HEK293 (cell line): ENCODE data around the gene NR1H2.

Source experiments
- CTCF ChIA-PET: fragments of 350-600 bp; formaldehyde crosslinking; extraction: SDS; loops from one replicate; lab custom pipeline; 2021; ENCODE audit warnings: antibody characterized with exemption; lab: Yijun Ruan, JAX
- POLR2A ChIA-PET: fragments of 300-600 bp; formaldehyde crosslinking; extraction: SDS; loops from one replicate; lab custom pipeline; 2020; ENCODE audit warnings: antibody characterized with exemption, inconsistent platforms; lab: Yijun Ruan, JAX
- H3K27ac ChIP-seq: fragments of 200-500 bp; sonication (Bioruptor generic); 2 replicates; pipeline ENCODE4 v1.5.1; 2014; ENCODE audit warnings: low read depth, low read length, control low read depth, inconsistent platforms; ENCODE audit errors: extremely low read depth
- H3K36me3 ChIP-seq, 2 experiments: fragments of 200-500 bp in 1 of 2; sonication (Bioruptor generic) in 1 of 2; 1 replicate in 1 of 2; 2 replicates in 1 of 2; pipeline ENCODE4 v1.5.1; 2014 to 2017; ENCODE audit warnings: inconsistent platforms in 2 of 2, low read length in 2 of 2; ENCODE audit not compliant: control insufficient read depth in 2 of 2, insufficient read depth in 1 of 2
- H3K4me1 ChIP-seq: fragments of 200-500 bp; sonication (Bioruptor generic); 2 replicates; pipeline ENCODE4 v1.5.1; 2014; ENCODE audit warnings: mild to moderate bottlenecking, low read length, inconsistent platforms; ENCODE audit not compliant: control insufficient read depth, insufficient read depth
- H3K4me3 ChIP-seq: 2 replicates; pipeline ENCODE4 v1.5.1; 2011; ENCODE audit warnings: low read depth, mild to moderate bottlenecking, control low read depth, low read length, moderate library complexity
- H3K9me3 ChIP-seq: fragments of 200-500 bp; sonication (Bioruptor generic); 2 replicates; pipeline ENCODE4 v1.5.1; 2014; ENCODE audit warnings: low read depth, low read length, inconsistent platforms; ENCODE audit not compliant: control insufficient read depth, insufficient read depth
- BCL11B ChIP-seq: fragments of 450-650 bp; formaldehyde crosslinking; IDR thresholded peaks from 2 replicates; pipeline ENCODE4 v1.5.1; 2016; ENCODE audit warnings: low read depth, missing biosample characterization, missing genetic modification characterization
- GLI4 ChIP-seq: fragments of 450-650 bp; formaldehyde crosslinking; IDR thresholded peaks from 2 replicates; pipeline ENCODE4 v1.5.1; 2016; ENCODE audit warnings: missing biosample characterization, missing genetic modification characterization
- GLIS1 ChIP-seq: fragments of 450-650 bp; formaldehyde crosslinking; IDR thresholded peaks from 2 replicates; pipeline ENCODE4 v1.5.1; 2016; ENCODE audit warnings: missing biosample characterization, missing genetic modification characterization
- GLIS2 ChIP-seq: fragments of 450-650 bp; formaldehyde crosslinking; IDR thresholded peaks from 2 replicates; pipeline ENCODE4 v1.5.1; 2016; ENCODE audit warnings: missing biosample characterization, missing genetic modification characterization
- HOXD13 ChIP-seq: sonication (generic); formaldehyde crosslinking; IDR thresholded peaks from 2 replicates; pipeline ENCODE4 v1.8.0; 2022; ENCODE audit warnings: missing genetic modification reagents, borderline replicate concordance
- WT1 ChIP-seq: fragments of 450-650 bp; formaldehyde crosslinking; IDR thresholded peaks from 2 replicates; pipeline ENCODE4 v1.5.1; 2016; ENCODE audit warnings: missing biosample characterization, missing genetic modification characterization
- ZBTB11 ChIP-seq: fragments of 450-650 bp; formaldehyde crosslinking; conservative IDR thresholded peaks from 2 replicates; pipeline ENCODE4 v1.5.1; 2016; ENCODE audit warnings: low read depth, missing biosample characterization, missing genetic modification characterization
- ZFP41 ChIP-seq: fragments of 450-650 bp; formaldehyde crosslinking; IDR thresholded peaks from 2 replicates; pipeline ENCODE4 v1.5.1; 2016; ENCODE audit warnings: missing biosample characterization, missing genetic modification characterization, borderline replicate concordance
- ZNF114 ChIP-seq: fragments of 450-650 bp; formaldehyde crosslinking; IDR thresholded peaks from 2 replicates; pipeline ENCODE4 v1.5.0; 2017; ENCODE audit warnings: missing biosample characterization, missing genetic modification characterization
- ZNF121 ChIP-seq: fragments of 450-650 bp; formaldehyde crosslinking; IDR thresholded peaks from 2 replicates; pipeline ENCODE4 v1.5.1; 2016; ENCODE audit warnings: missing biosample characterization, missing genetic modification characterization
- ZNF155 ChIP-seq: fragments of 450-650 bp; formaldehyde crosslinking; IDR thresholded peaks from 2 replicates; pipeline ENCODE4 v1.5.1; 2016; ENCODE audit warnings: missing biosample characterization, missing genetic modification characterization
- ZNF169 ChIP-seq: fragments of 450-650 bp; formaldehyde crosslinking; IDR thresholded peaks from 2 replicates; pipeline ENCODE4 v1.5.1; 2016; ENCODE audit warnings: missing biosample characterization, missing genetic modification characterization
- ZNF26 ChIP-seq: fragments of 450-650 bp; formaldehyde crosslinking; IDR thresholded peaks from 2 replicates; pipeline ENCODE4 v1.5.1; 2016; ENCODE audit warnings: missing biosample characterization, missing genetic modification characterization
- ZNF302 ChIP-seq: fragments of 450-650 bp; formaldehyde crosslinking; IDR thresholded peaks from 2 replicates; pipeline ENCODE4 v1.5.1; 2016; ENCODE audit warnings: missing biosample characterization, missing genetic modification characterization, low read depth
- ZNF37A ChIP-seq: fragments of 450-650 bp; IDR thresholded peaks from 2 replicates; pipeline ENCODE4 v1.5.1; 2018; ENCODE audit warnings: missing biosample characterization, missing genetic modification characterization
- ZNF394 ChIP-seq: fragments of 450-650 bp; formaldehyde crosslinking; IDR thresholded peaks from 2 replicates; pipeline ENCODE4 v1.5.1; 2016; ENCODE audit warnings: missing biosample characterization, missing genetic modification characterization, mild to moderate bottlenecking, moderate library complexity, borderline replicate concordance
- ZNF513 ChIP-seq: fragments of 450-650 bp; IDR thresholded peaks from 2 replicates; pipeline ENCODE4 v1.5.1; 2018; ENCODE audit warnings: missing biosample characterization, missing genetic modification characterization
- ZNF555 ChIP-seq: fragments of 450-650 bp; formaldehyde crosslinking; conservative IDR thresholded peaks from 2 replicates; pipeline ENCODE4 v1.5.1; 2017; ENCODE audit warnings: missing biosample characterization, mild to moderate bottlenecking, missing genetic modification characterization, inconsistent platforms
- ZNF560 ChIP-seq: fragments of 450-650 bp; formaldehyde crosslinking; IDR thresholded peaks from 2 replicates; pipeline ENCODE4 v1.5.1; 2017; ENCODE audit warnings: missing biosample characterization, missing genetic modification characterization, borderline replicate concordance
- ZNF623 ChIP-seq: fragments of 450-650 bp; formaldehyde crosslinking; IDR thresholded peaks from 2 replicates; pipeline ENCODE4 v1.5.1; 2016; ENCODE audit warnings: missing biosample characterization, missing genetic modification characterization
- ZSCAN5A ChIP-seq: fragments of 450-650 bp; formaldehyde crosslinking; IDR thresholded peaks from 2 replicates; pipeline ENCODE4 v1.5.1; 2016; ENCODE audit warnings: missing biosample characterization, missing genetic modification characterization
- TF ChIP-seq, protein P1 (sequence below): fragments of 450-650 bp; formaldehyde crosslinking; IDR thresholded peaks from 2 replicates; pipeline ENCODE4; 2016; ENCODE audit warnings: missing biosample characterization, missing genetic modification characterization
- TF ChIP-seq, protein P2 (sequence below): fragments of 450-650 bp; formaldehyde crosslinking; IDR thresholded peaks from 2 replicates; pipeline ENCODE4 v1.5.1; 2016; ENCODE audit warnings: missing biosample characterization, missing genetic modification characterization, borderline replicate concordance

NR1H2 gene

DNA sequence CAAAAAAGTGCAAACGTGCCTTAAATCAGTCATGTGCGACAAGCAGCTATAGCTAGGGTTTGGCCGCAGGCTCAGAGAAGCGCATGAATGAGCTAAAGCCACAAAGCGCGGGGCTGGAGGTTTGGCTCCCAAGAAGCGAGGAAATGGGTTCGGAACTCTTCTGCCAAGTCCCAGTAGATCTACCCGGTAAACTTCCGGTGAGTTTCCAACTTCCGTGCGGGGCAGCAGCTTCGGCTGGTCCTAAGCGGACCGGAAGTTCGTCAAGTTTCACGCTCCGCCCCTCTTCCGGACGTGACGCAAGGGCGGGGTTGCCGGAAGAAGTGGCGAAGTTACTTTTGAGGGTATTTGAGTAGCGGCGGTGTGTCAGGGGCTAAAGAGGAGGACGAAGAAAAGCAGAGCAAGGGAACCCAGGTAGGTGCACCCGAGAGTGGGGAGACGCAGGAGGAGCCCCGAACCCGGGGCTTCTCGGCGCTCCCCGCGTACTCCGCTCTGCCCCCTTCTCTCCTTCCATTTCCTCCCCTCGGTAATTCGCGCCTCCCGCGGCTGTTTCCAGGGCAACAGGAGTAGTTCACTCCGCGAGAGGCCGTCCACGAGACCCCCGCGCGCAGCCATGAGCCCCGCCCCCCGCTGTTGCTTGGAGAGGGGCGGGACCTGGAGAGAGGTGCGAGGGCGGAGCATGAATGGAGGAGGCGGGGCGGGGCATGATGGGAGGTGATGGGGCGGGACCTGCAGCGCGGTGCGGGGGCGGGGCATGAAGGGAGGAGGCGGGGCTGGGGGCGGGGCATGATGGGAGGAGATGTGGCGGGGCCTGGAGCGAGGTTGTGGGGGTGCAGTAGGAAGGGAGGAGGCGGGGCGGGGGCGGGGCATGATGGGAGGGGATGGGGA lies at the start of gene NR1H2:
Gene NR1H2, plus strand, starts transcription at position 292 of the 885 bp plus-strand sequence. CDS start 1,149 bp downstream, outside the sequence.
- no peaks in the 10 kb centered on the region for H3K4me1 ChIP-seq
- H3K36me3 ChIP-seq: peaks cover 7 to 41% of the 10 kb centered on the region in 2 experiments; a peak in 2 of 3 replicates
- POLR2A ChIA-PET: interaction anchor here (0.6 to 1.6 kb wide), 6 partner anchors 8 to 367 kb away, joined by 3 to 22 read pairs (median 4); partner anchors contain the start of genes KCNC3 and POLD1
- peak within 1 kb of the TSS; percentile 97 for H3K27ac ChIP-seq
- no peaks in the 10 kb centered on the region for H3K9me3 ChIP-seq
- H3K4me3 ChIP-seq: peak within 1 kb of the TSS; percentile 86
- CTCF ChIA-PET: interaction anchor here (0.7 to 1.4 kb wide), 6 partner anchors 39 to 161 kb away, joined by 3 to 9 read pairs (median 4); partner anchors contain the start of gene KCNC3
- TF ChIP-seq ZNF121 (tag by site-specific recombination) (no peak), ZNF394 (tag by site-specific recombination) (peak; percentile 64; the same call in 1 of the 2 replicates), ZSCAN5A (tag by site-specific recombination) (peak; percentile 78; the same call in 1 of the 2 replicates), GLI4 (tag by site-specific recombination) (peak; percentile 75; the same call in 1 of the 2 replicates), GLIS2 (peak; percentile 83), ZNF513 (tag by site-specific recombination) (0 out of 2 replicates have a peak, but pooled peaks have one; percentile 21), ZNF169 (tag by site-specific recombination) (no peak), ZNF114 (tag by site-specific recombination) (no peak), ZNF26 (tag by site-specific recombination) (no peak), ZNF623 (tag by site-specific recombination) (peak; percentile 22; the same call in 1 of the 2 replicates), HOXD13 (CRISPR knock-in tag) (no peak), ZNF560 (tag by site-specific recombination) (no peak), WT1 (no peak), ZNF37A (tag by site-specific recombination) (no peak), ZNF302 (tag by site-specific recombination) (no peak), ZFP41 (tag by site-specific recombination) (no peak), GLIS1 (tag by site-specific recombination) (peak; percentile 88), ZNF155 (tag by site-specific recombination) (no peak), ZNF555 (no peak), ZBTB11 (tag by site-specific recombination) (peak; percentile 99), BCL11B (tag by site-specific recombination) (no peak)
- TF ChIP-seq, protein P1, sequence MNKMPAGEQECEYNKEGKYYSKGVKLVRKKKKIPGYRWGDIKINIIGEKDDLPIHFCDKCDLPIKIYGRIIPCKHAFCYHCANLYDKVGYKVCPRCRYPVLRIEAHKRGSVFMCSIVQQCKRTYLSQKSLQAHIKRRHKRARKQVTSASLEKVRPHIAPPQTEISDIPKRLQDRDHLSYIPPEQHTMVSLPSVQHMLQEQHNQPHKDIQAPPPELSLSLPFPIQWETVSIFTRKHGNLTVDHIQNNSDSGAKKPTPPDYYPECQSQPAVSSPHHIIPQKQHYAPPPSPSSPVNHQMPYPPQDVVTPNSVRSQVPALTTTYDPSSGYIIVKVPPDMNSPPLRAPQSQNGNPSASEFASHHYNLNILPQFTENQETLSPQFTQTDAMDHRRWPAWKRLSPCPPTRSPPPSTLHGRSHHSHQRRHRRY (tag by site-specific recombination): no peak
- TF ChIP-seq, protein P2, sequence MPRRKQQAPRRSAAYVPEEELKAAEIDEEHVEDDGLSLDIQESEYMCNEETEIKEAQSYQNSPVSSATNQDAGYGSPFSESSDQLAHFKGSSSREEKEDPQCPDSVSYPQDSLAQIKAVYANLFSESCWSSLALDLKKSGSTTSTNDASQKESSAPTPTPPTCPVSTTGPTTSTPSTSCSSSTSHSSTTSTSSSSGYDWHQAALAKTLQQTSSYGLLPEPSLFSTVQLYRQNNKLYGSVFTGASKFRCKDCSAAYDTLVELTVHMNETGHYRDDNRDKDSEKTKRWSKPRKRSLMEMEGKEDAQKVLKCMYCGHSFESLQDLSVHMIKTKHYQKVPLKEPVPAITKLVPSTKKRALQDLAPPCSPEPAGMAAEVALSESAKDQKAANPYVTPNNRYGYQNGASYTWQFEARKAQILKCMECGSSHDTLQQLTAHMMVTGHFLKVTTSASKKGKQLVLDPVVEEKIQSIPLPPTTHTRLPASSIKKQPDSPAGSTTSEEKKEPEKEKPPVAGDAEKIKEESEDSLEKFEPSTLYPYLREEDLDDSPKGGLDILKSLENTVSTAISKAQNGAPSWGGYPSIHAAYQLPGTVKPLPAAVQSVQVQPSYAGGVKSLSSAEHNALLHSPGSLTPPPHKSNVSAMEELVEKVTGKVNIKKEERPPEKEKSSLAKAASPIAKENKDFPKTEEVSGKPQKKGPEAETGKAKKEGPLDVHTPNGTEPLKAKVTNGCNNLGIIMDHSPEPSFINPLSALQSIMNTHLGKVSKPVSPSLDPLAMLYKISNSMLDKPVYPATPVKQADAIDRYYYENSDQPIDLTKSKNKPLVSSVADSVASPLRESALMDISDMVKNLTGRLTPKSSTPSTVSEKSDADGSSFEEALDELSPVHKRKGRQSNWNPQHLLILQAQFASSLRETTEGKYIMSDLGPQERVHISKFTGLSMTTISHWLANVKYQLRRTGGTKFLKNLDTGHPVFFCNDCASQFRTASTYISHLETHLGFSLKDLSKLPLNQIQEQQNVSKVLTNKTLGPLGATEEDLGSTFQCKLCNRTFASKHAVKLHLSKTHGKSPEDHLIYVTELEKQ (tag by site-specific recombination): no peak
